Transverse colon (tissue), 4 donors: ENCODE data around the gene PPARA.

ENCODE experiments used
- EP300 ChIP-seq: sonication (generic); formaldehyde crosslinking; IDR thresholded peaks from one replicate; pipeline ENCODE4 v1.6.1; 2017; ENCODE audit warnings: antibody characterized with exemption, low read depth
- POLR2A ChIP-seq: fragments of 450-650 bp; IDR thresholded peaks from one replicate; pipeline ENCODE4 v1.6.1; 2016; ENCODE audit warnings: antibody characterized with exemption, mild to moderate bottlenecking, moderate library complexity
- POLR2AphosphoS5 ChIP-seq, 3 donors: sonication (generic); formaldehyde crosslinking; IDR thresholded peaks; one replicate each; pipeline ENCODE4 v1.6.1; 2016; ENCODE audit warnings: antibody characterized with exemption in 3 of 3
- TF ChIP-seq, protein P1 (sequence below), 5 experiments: fragments of 200-600 bp in 3 of 5; fragments of 450-650 bp in 2 of 5; sonication (generic) in 3 of 5; IDR thresholded peaks; 1 replicate in 2 of 5; 2 replicates in 3 of 5; pipeline ENCODE4 v1.5.1; 2016 to 2017; ENCODE audit warnings: antibody characterized with exemption in 5 of 5, inconsistent platforms in 3 of 5, mild to moderate bottlenecking in 2 of 5, moderate library complexity in 1 of 5

DNA sequence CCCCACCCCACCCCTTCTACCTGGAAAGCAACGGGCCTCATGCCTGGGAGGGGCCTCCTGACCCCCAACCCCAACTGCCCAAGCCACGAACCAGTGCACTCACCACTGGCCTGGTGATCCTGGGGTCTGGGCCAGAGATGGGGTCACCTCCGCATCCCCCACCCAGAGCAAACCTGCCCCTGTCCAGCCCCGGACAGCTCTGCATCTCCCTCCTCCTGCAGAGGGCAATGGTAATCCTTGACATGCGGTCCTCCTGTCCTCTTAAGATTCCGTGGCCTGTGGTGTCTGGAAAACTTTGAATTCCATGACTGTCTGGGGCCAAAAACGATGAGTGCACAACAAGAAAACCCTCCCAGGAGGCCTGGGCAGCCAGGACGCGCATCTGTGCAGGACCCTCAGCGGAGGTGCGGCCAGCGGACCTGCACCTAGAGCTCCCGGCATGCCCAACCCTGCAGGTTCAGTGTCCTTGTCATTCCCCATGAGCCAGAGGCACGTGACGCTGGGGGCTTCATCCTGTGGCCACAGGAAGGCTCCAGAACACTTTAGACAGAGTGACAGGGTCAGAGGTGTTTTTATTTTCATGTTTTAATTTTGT is 16.1 kb upstream of the PPARA start:
- TF ChIP-seq, protein P1, sequence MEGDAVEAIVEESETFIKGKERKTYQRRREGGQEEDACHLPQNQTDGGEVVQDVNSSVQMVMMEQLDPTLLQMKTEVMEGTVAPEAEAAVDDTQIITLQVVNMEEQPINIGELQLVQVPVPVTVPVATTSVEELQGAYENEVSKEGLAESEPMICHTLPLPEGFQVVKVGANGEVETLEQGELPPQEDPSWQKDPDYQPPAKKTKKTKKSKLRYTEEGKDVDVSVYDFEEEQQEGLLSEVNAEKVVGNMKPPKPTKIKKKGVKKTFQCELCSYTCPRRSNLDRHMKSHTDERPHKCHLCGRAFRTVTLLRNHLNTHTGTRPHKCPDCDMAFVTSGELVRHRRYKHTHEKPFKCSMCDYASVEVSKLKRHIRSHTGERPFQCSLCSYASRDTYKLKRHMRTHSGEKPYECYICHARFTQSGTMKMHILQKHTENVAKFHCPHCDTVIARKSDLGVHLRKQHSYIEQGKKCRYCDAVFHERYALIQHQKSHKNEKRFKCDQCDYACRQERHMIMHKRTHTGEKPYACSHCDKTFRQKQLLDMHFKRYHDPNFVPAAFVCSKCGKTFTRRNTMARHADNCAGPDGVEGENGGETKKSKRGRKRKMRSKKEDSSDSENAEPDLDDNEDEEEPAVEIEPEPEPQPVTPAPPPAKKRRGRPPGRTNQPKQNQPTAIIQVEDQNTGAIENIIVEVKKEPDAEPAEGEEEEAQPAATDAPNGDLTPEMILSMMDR (IDR thresholded peaks at IDR 0.05): no peak
- TF ChIP-seq POLR2A (no peak), EP300 (no peak), POLR2AphosphoS5 (IDR thresholded peaks at IDR 0.05) (no peak)
